Loucy (cell line): Measurements from ENCODE around the gene RNU2-63P.
"Not testable (repeated sequence)": the region's sequence is repeated elsewhere in the genome, so short reads cannot be mapped to it uniquely, and the experiment has no call there.

Source experiments
- EZH2phosphoT487 ChIP-seq: fragments of 200-600 bp; IDR thresholded peaks from 2 replicates; pipeline ENCODE4 v1.6.1; 2018; ENCODE audit warnings: antibody characterized with exemption, mild to moderate bottlenecking, moderate library complexity, borderline replicate concordance
- TF ChIP-seq, protein P1 (sequence below): fragments of 200-600 bp; sonication (generic); conservative IDR thresholded peaks from 2 replicates; pipeline ENCODE4 v1.5.1; 2014; ENCODE audit warnings: mild to moderate bottlenecking, antibody characterized with exemption, low read length

- TF ChIP-seq, protein P1, sequence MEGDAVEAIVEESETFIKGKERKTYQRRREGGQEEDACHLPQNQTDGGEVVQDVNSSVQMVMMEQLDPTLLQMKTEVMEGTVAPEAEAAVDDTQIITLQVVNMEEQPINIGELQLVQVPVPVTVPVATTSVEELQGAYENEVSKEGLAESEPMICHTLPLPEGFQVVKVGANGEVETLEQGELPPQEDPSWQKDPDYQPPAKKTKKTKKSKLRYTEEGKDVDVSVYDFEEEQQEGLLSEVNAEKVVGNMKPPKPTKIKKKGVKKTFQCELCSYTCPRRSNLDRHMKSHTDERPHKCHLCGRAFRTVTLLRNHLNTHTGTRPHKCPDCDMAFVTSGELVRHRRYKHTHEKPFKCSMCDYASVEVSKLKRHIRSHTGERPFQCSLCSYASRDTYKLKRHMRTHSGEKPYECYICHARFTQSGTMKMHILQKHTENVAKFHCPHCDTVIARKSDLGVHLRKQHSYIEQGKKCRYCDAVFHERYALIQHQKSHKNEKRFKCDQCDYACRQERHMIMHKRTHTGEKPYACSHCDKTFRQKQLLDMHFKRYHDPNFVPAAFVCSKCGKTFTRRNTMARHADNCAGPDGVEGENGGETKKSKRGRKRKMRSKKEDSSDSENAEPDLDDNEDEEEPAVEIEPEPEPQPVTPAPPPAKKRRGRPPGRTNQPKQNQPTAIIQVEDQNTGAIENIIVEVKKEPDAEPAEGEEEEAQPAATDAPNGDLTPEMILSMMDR: not testable (repeated sequence)
- not testable (repeated sequence) for TF ChIP-seq EZH2phosphoT487
These were observed 35.2 kb downstream of the RNU2-63P start for GRCh38 chr2:87981182-87981581.
